ENCODE data around the gene ZFYVE26. TPM values are rescaled to one million over a fixed set of nuclear protein-coding genes. Genes with fewer than 3 reads are reported as not detected.

Gene ZFYVE26
- total RNA-seq, 1 donor, result 37.6 TPM

DNA sequence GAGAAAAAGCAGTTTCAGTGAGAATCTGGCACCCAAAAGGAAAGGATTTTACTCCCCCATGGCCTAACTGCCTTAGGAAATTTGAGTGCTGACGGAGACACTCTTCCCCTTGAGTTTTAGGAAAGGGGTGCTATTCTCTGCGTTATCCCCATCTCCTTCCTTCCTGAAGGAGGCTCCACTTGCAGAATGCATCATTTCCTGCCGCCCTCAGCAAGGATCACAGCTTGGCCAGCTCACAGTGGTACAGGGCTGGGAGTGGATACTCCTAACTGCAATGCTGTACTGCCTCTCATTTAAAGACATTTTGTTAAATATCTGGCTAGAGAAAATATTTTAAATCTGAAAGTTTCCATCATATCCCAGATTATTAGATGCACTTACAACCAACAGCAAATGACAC, 81.7 kb downstream of the ZFYVE26 start:
- H3K9me3 ChIP-seq (ENCODE audit: low read depth, low read length), result no peaks in the 10 kb centered on the region
- peaks cover 10% of the 10 kb centered on the region for H3K4me1 ChIP-seq (ENCODE audit: insufficient read depth, low read length)
- peaks cover 3% of the 10 kb centered on the region for H3K27me3 ChIP-seq (ENCODE audit: insufficient read depth, low read length)
- H3K36me3 ChIP-seq (ENCODE audit: insufficient read depth, low read length), result no peaks in the 10 kb centered on the region
- TF ChIP-seq, protein P1, sequence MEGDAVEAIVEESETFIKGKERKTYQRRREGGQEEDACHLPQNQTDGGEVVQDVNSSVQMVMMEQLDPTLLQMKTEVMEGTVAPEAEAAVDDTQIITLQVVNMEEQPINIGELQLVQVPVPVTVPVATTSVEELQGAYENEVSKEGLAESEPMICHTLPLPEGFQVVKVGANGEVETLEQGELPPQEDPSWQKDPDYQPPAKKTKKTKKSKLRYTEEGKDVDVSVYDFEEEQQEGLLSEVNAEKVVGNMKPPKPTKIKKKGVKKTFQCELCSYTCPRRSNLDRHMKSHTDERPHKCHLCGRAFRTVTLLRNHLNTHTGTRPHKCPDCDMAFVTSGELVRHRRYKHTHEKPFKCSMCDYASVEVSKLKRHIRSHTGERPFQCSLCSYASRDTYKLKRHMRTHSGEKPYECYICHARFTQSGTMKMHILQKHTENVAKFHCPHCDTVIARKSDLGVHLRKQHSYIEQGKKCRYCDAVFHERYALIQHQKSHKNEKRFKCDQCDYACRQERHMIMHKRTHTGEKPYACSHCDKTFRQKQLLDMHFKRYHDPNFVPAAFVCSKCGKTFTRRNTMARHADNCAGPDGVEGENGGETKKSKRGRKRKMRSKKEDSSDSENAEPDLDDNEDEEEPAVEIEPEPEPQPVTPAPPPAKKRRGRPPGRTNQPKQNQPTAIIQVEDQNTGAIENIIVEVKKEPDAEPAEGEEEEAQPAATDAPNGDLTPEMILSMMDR (IDR thresholded peaks at IDR 0.05; ENCODE audit: extremely low read depth, low read depth, low read length), result no peak
- no peak overlapping the region for H3K27ac ChIP-seq (ENCODE audit: low read depth, low read length)
- no peaks in the 10 kb centered on the region for H3K79me2 ChIP-seq (ENCODE audit: insufficient read depth, low read length)
- no peak overlapping the region for H3K4me3 ChIP-seq (ENCODE audit: insufficient read depth, low read length)
- peak; percentile 59 for DNase-seq (ENCODE audit: insufficient read length, low spot score, missing footprints)
- no peak overlapping the region for H3K4me2 ChIP-seq (ENCODE audit: insufficient read depth, low read length)
- H4K20me1 ChIP-seq (ENCODE audit: insufficient read depth, low read length), result no peaks in the 10 kb centered on the region
- H2AFZ ChIP-seq (ENCODE audit: low read length), result peak overlapping the region; percentile 66

DNA sequence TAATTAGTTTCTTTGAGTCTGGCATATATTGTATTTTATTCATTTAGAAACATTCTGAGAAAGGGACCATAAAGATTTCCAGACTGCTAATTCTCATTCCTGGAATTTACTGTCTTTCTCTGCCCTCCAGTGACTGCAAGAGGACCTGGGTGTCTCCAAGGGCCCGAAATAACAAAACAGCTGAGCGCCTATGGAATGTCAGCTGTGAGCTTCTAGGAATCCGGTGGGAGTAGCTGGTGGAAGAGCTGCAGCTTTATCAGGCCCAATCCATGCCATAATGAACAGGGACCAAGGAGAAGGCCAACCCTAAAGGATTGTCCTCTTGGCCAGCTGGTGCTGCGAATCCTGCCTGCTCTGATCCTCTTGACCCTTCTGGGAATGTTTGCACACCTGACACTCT, 82.8 kb downstream of the ZFYVE26 start:
- peaks cover 11% of the 10 kb centered on the region for H3K27me3 ChIP-seq (ENCODE audit: insufficient read depth, low read length)
- TF ChIP-seq, protein P1 (IDR thresholded peaks at IDR 0.05; ENCODE audit: extremely low read depth, low read depth, low read length), result no peak
- H3K4me1 ChIP-seq (ENCODE audit: insufficient read depth, low read length), result no peaks in the 10 kb centered on the region
- H3K27ac ChIP-seq (ENCODE audit: low read depth, low read length), result no peak overlapping the region
- H3K36me3 ChIP-seq (ENCODE audit: insufficient read depth, low read length), result no peaks in the 10 kb centered on the region
- no peak overlapping the region for H2AFZ ChIP-seq (ENCODE audit: low read length)
- no peaks in the 10 kb centered on the region for H4K20me1 ChIP-seq (ENCODE audit: insufficient read depth, low read length)
- no peak overlapping the region for H3K4me2 ChIP-seq (ENCODE audit: insufficient read depth, low read length)
- H3K9me3 ChIP-seq (ENCODE audit: low read depth, low read length), result no peaks in the 10 kb centered on the region
- DNase-seq (ENCODE audit: insufficient read length, low spot score, missing footprints), result no peak
- H3K79me2 ChIP-seq (ENCODE audit: insufficient read depth, low read length), result no peaks in the 10 kb centered on the region
- H3K4me3 ChIP-seq (ENCODE audit: insufficient read depth, low read length), result no peak overlapping the region

DNA sequence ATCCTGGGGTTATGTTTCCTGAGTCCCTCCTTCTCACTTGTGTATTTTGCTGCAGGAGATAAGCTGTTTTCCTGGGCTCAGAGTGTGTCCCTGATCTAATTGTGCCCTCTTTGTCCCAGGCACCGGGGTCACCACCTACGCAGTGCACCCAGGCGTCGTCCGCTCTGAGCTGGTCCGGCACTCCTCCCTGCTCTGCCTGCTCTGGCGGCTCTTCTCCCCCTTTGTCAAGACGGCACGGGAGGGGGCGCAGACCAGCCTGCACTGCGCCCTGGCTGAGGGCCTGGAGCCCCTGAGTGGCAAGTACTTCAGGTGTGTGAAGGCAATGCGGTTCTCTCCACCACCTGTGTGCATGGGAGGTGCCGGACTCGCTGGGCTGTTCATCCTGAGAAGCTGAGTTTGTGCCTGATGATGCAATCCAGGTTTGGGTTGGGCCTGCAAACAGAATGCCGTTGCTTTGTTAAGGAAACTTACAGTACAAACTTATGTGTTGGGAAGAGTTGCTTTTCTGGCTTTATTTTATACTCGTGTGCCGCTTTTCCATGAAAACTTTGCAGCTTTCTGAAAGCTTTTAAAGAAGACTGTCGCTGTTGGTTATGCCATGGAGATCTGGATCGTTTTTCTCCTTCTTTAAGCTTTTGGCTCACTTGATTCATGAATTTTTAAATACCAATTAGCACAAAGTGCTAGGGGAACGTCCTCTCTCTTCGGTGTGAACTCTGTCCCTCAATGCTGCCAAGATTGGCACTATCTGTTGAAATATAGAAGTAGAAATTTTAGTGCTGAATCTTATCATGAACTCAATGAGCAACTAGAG, 87.1 kb downstream of the ZFYVE26 start:
- DNase-seq (ENCODE audit: insufficient read length, low spot score, missing footprints), result no peak

DNA sequence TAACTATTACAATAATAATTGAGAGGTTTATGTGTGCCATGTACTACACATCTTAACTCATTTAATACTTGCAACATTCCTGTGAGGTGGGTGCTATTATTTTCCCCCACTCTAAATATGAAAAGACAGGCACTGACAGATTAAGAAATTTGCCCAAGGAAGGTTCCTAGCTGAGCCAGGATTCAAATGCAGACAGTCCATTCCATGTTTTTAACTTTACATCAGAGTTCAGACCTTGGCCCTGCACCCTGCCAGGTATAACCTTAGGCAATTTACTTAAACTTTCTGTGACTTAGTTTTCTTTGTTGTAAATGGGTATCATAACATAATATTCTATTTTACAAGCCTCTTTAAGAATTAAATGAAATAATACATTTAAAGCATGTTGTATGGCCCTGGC, 88.1 kb downstream of the ZFYVE26 start:
- DNase-seq (ENCODE audit: insufficient read length, low spot score, missing footprints), result no peak
- H3K36me3 ChIP-seq (ENCODE audit: insufficient read depth, low read length), result no peaks in the 10 kb centered on the region
- H3K79me2 ChIP-seq (ENCODE audit: insufficient read depth, low read length), result no peaks in the 10 kb centered on the region
- TF ChIP-seq, protein P1 (IDR thresholded peaks at IDR 0.05; ENCODE audit: extremely low read depth, low read depth, low read length), result no peak
- no peak overlapping the region for H3K4me2 ChIP-seq (ENCODE audit: insufficient read depth, low read length)
- no peak overlapping the region for H3K4me3 ChIP-seq (ENCODE audit: insufficient read depth, low read length)
- peaks cover 44% of the 10 kb centered on the region for H3K27me3 ChIP-seq (ENCODE audit: insufficient read depth, low read length)
- no peaks in the 10 kb centered on the region for H3K9me3 ChIP-seq (ENCODE audit: low read depth, low read length)
- no peak overlapping the region for H2AFZ ChIP-seq (ENCODE audit: low read length)
- no peaks in the 10 kb centered on the region for H4K20me1 ChIP-seq (ENCODE audit: insufficient read depth, low read length)
- no peaks in the 10 kb centered on the region for H3K4me1 ChIP-seq (ENCODE audit: insufficient read depth, low read length)
- no peak overlapping the region for H3K27ac ChIP-seq (ENCODE audit: low read depth, low read length)

More for the DNA sequence above, 87.1 kb downstream of the ZFYVE26 start:
- no peaks in the 10 kb centered on the region for H3K9me3 ChIP-seq (ENCODE audit: low read depth, low read length)
- H4K20me1 ChIP-seq (ENCODE audit: insufficient read depth, low read length), result no peaks in the 10 kb centered on the region
- H3K79me2 ChIP-seq (ENCODE audit: insufficient read depth, low read length), result no peaks in the 10 kb centered on the region
- H3K4me3 ChIP-seq (ENCODE audit: insufficient read depth, low read length), result no peak overlapping the region
- H3K4me2 ChIP-seq (ENCODE audit: insufficient read depth, low read length), result no peak overlapping the region
- no peaks in the 10 kb centered on the region for H3K4me1 ChIP-seq (ENCODE audit: insufficient read depth, low read length)
- no peaks in the 10 kb centered on the region for H3K36me3 ChIP-seq (ENCODE audit: insufficient read depth, low read length)
- peaks cover 36% of the 10 kb centered on the region for H3K27me3 ChIP-seq (ENCODE audit: insufficient read depth, low read length)
- TF ChIP-seq, protein P1 (IDR thresholded peaks at IDR 0.05; ENCODE audit: extremely low read depth, low read depth, low read length), result no peak
- H3K27ac ChIP-seq (ENCODE audit: low read depth, low read length), result no peak overlapping the region
- no peak overlapping the region for H2AFZ ChIP-seq (ENCODE audit: low read length)
